ENCODE measurements around the gene KCTD16. TPM values are rescaled to one million over a fixed set of nuclear protein-coding genes. Genes with fewer than 3 reads are reported as not detected.

The KCTD16 gene
- total and polyA plus RNA-seq, 8 donors = 0.18 to 0.73 (median 0.35) TPM

DNA sequence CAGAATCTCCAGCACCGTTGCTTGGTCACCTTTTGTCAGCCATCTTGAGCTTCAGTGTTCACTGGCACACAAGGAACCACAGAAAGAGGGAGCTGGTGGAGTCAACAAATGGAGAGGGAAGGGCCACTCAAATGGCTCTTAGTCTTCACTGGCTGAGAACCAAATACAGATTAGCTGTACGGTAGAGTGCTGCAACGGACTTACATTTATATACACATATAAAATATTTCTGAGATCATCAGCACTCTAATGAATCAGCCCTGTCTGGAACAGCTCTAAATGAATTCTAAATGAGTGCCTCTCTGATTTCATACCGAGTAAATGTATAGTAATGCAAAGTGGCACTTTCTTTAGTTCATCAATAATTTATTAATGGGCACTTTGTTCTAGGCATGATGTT lies 24.8 kb downstream of the KCTD16 start:
- H3K9me3 ChIP-seq = no peaks in the 10 kb centered on the region
- H3K36me3 ChIP-seq = no peaks in the 10 kb centered on the region
- intact Hi-C loops (cut with DNase I) = no loop called here
- H3K27ac ChIP-seq = no peak overlapping the region
- DNase-seq (no peak), ATAC-seq (no peak)
- no peak overlapping the region for H3K4me3 ChIP-seq
- no peak for TF ChIP-seq CTCF (IDR thresholded peaks at IDR 0.05)
- peaks cover 0 to 16% of the 10 kb centered on the region in 2 donors for H3K4me1 ChIP-seq
- no peaks in the 10 kb centered on the region for H3K27me3 ChIP-seq

DNA sequence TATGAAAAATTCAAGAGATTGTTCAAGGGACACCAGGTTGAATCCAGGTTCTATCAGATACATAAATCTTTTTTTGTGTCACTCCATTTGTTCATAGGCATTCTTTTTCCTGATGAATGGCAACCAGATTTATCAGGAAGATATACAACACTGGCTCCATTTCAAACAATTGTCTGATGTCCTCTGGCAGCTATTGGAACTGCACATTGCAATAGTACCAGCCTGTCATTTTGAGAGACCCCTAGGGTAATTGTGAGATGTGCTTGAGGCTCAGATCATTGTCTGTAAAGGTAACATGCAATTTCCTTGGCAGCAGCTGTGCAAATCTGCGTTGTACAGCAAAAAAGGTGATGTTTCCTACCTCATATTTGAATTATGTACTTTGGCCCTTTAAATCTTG lies 25.9 kb downstream of the KCTD16 start:
- intact Hi-C loops (cut with DNase I) = no loop called here
- ATAC-seq = no peak
- H3K36me3 ChIP-seq = no peaks in the 10 kb centered on the region
- no peaks in the 10 kb centered on the region for H3K27me3 ChIP-seq
- DNase-seq = no peak
- TF ChIP-seq CTCF (IDR thresholded peaks at IDR 0.05) = no peak
- H3K4me1 ChIP-seq = peaks cover 0 to 4% of the 10 kb centered on the region in 2 donors
- H3K27ac ChIP-seq = no peak overlapping the region
- H3K9me3 ChIP-seq = no peaks in the 10 kb centered on the region
- no peak overlapping the region for H3K4me3 ChIP-seq

DNA sequence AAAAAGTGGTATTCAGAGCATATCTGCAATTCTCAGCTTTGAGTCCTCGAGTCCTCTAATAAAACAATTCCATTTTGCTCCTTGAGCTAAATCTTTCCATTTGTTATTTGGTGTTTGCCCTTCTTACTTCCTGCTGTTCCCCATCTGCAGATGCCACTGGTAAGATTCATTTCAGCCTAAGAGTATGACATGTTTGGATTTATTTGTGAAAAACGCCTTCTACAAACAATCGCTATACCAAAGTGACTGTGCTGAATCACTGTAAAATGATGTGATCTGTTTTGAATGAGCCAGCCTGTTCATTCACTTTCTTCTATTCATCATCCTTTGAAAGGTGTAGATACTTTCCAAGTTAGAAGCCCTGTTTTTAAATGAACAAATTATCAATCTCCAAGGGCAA lies 27.7 kb downstream of the KCTD16 start:
- DNase-seq (no peak), ATAC-seq (peak; percentile 12)
- H3K27ac ChIP-seq = no peak overlapping the region
- no peaks in the 10 kb centered on the region for H3K36me3 ChIP-seq
- H3K9me3 ChIP-seq = no peaks in the 10 kb centered on the region
- no peak overlapping the region for H3K4me3 ChIP-seq
- no peaks in the 10 kb centered on the region for H3K27me3 ChIP-seq
- intact Hi-C loops (cut with DNase I) = no loop called here
- no peaks in the 10 kb centered on the region for H3K4me1 ChIP-seq
- no peak for TF ChIP-seq CTCF (IDR thresholded peaks at IDR 0.05)

DNA sequence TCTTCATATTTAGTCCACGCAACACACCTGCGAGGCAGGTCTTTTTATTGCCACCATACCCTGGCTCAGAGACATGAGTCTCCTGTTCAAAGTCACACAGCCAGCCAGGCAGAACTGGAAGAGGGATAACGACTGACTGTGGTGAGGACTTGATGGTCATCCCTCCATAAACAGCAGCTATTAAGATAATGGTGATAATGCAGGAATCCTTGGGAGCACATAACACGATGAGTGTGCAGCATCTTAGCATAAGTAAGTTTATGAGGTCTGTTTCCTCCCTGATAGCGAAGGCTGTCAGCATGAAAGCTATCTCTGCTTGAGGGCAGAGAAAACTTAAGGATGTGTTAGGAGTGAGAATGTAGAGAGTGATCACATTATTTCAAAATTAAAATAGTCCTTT lies 30.9 kb downstream of the KCTD16 start:
- DNase-seq = no peak
- Histone ChIP-seq H3K36me3 (no peaks in the 10 kb centered on the region), H3K4me3 (no peak overlapping the region), H3K27ac (no peak overlapping the region), H3K4me1 (no peaks in the 10 kb centered on the region), H3K27me3 (peaks cover 19 to 27% of the 10 kb centered on the region in 2 donors), H3K9me3 (no peaks in the 10 kb centered on the region)
- no peak for TF ChIP-seq CTCF (IDR thresholded peaks at IDR 0.05)
- no peak for ATAC-seq
- intact Hi-C loops (cut with DNase I) = no loop called here

DNA sequence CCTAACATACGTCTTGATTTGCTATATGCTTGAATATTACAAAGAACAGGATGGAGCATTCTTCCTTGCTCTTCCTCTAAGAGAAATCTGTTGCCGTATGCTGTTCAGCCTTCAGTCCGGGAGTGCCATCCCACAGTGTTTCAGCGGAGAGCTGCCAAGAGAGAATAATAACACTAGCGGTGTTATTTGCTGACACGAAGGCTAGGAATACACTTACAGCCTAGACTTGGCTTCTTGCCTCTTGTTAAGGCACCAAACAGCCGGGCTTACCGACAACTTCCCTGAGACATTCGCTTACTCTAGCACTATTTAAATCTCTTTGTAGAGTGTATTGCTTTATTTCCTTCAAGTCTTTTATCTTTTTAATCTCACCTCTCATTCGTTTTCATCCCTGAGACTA lies 31.4 kb downstream of the KCTD16 start:
- no peak for TF ChIP-seq CTCF (IDR thresholded peaks at IDR 0.05)
- Histone ChIP-seq H3K36me3 (no peaks in the 10 kb centered on the region), H3K4me1 (no peaks in the 10 kb centered on the region), H3K27me3 (peaks cover 22 to 32% of the 10 kb centered on the region in 2 donors), H3K27ac (no peak overlapping the region), H3K4me3 (no peak overlapping the region), H3K9me3 (no peaks in the 10 kb centered on the region)
- DNase-seq = no peak
- intact Hi-C loops (cut with DNase I) = no loop called here
- peak; percentile 23 for ATAC-seq
